Measurements from ENCODE around the gene SRC.

The SRC gene

DNA sequence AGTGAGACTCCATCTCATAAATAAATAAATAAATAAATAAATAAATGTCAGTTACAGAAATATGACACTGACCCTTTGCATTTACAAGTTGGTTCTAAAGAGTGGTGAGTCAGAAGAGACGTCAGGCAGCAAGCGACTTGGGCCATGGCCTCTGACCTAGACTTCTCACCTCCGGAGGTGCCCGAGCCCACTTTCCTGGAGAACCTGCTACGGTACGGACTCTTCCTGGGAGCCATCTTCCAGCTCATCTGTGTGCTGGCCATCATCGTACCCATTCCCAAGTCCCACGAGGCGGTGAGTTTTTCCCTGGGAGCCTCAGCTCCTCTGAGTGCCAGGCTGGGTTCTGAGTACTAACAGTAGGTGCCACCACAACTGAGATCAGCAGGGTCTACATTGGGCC is 44.8 kb upstream of the SRC start:
- peaks cover 60% of the 10 kb centered on the region for H3K36me3 ChIP-seq
- TF ChIP-seq, protein P1, sequence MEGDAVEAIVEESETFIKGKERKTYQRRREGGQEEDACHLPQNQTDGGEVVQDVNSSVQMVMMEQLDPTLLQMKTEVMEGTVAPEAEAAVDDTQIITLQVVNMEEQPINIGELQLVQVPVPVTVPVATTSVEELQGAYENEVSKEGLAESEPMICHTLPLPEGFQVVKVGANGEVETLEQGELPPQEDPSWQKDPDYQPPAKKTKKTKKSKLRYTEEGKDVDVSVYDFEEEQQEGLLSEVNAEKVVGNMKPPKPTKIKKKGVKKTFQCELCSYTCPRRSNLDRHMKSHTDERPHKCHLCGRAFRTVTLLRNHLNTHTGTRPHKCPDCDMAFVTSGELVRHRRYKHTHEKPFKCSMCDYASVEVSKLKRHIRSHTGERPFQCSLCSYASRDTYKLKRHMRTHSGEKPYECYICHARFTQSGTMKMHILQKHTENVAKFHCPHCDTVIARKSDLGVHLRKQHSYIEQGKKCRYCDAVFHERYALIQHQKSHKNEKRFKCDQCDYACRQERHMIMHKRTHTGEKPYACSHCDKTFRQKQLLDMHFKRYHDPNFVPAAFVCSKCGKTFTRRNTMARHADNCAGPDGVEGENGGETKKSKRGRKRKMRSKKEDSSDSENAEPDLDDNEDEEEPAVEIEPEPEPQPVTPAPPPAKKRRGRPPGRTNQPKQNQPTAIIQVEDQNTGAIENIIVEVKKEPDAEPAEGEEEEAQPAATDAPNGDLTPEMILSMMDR (IDR thresholded peaks at IDR 0.05), result no peak
- peaks cover 8 to 9% of the 10 kb centered on the region in 2 experiments for H3K4me1 ChIP-seq (ENCODE audit: control insufficient read depth in 1 of 2, insufficient read depth in 1 of 2, low read depth in 1 of 2, low read length in 1 of 2)
- H3K27ac ChIP-seq, result no peak overlapping the region
- H3K4me3 ChIP-seq (ENCODE audit: low read depth in 1 of 2, low read length in 1 of 2), result no peak overlapping the region
- H3K27me3 ChIP-seq, result no peaks in the 10 kb centered on the region
- no peaks in the 10 kb centered on the region for H3K9me3 ChIP-seq

DNA sequence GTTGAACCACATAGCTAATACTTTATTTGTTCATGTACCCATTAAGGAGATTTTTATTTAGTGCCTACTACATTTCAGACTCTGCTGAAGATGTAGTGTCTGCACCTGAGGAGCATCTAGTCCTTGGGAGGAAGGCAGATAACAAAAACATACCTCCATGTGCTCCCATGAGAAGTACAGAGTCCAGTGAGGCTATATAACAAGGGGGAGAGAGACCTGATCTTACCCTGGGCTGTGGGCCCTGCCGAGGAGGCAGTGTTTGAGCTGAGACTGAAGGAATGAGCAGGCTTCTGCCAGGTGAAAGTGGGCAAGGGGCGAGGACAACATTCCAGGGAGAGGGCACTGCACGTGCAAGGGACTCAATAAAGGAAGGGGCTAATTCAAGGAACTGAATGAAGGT is 44.4 kb upstream of the SRC start:
- no peaks in the 10 kb centered on the region for H3K9me3 ChIP-seq
- no peak overlapping the region for H3K27ac ChIP-seq
- no peaks in the 10 kb centered on the region for H3K27me3 ChIP-seq
- no peak overlapping the region for H3K4me3 ChIP-seq (ENCODE audit: low read depth in 1 of 2, low read length in 1 of 2)
- peaks cover 64% of the 10 kb centered on the region for H3K36me3 ChIP-seq
- H3K4me1 ChIP-seq (ENCODE audit: control insufficient read depth in 1 of 2, insufficient read depth in 1 of 2, low read depth in 1 of 2, low read length in 1 of 2), result peaks cover 4% of the 10 kb centered on the region in 2 experiments
- TF ChIP-seq, protein P1 (IDR thresholded peaks at IDR 0.05), result no peak

- no peaks in the 10 kb centered on the region for H3K4me1 ChIP-seq (ENCODE audit: control insufficient read depth in 1 of 2, insufficient read depth in 1 of 2, low read depth in 1 of 2, low read length in 1 of 2)
- no peaks in the 10 kb centered on the region for H3K27me3 ChIP-seq
- peaks cover 76% of the 10 kb centered on the region for H3K36me3 ChIP-seq
- no peaks in the 10 kb centered on the region for H3K9me3 ChIP-seq
- no peak overlapping the region for H3K4me3 ChIP-seq (ENCODE audit: low read depth in 1 of 2, low read length in 1 of 2)
- TF ChIP-seq, protein P1 (IDR thresholded peaks at IDR 0.05), result no peak
- no peak overlapping the region for H3K27ac ChIP-seq
These were observed 43.0 kb upstream of the SRC start for GRCh38 chr20:37302981-37303380.

DNA sequence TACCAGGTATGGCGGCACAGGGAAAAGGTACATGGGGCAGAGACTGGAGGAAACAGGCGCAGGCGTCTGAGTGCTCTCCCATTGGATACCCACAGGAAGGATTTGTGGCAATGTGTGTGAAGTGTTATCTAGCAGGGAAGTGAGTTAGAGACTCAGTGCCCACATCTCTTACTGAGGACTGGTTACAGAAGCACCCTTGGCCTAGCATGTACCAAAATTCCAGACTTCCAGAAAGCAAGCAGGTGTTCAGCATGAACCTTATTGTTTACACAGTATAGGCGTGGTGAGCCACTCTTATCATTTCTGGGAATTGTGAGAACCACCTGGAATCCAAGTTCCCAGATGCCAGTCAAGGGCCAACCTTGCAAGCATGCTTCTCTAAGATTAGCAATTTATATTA is 42.3 kb upstream of the SRC start:
- TF ChIP-seq, protein P1 (IDR thresholded peaks at IDR 0.05), result no peak
- no peak overlapping the region for H3K4me3 ChIP-seq (ENCODE audit: low read depth in 1 of 2, low read length in 1 of 2)
- no peaks in the 10 kb centered on the region for H3K4me1 ChIP-seq (ENCODE audit: control insufficient read depth in 1 of 2, insufficient read depth in 1 of 2, low read depth in 1 of 2, low read length in 1 of 2)
- no peaks in the 10 kb centered on the region for H3K9me3 ChIP-seq
- no peaks in the 10 kb centered on the region for H3K27me3 ChIP-seq
- no peak overlapping the region for H3K27ac ChIP-seq
- peaks cover 83% of the 10 kb centered on the region for H3K36me3 ChIP-seq

GRCh38 chr20:37305079-37305478 is 40.9 kb upstream of the SRC start:
- Histone ChIP-seq H3K36me3 (peaks cover 84% of the 10 kb centered on the region), H3K4me1 (ENCODE audit: control insufficient read depth in 1 of 2, insufficient read depth in 1 of 2, low read depth in 1 of 2, low read length in 1 of 2) (no peaks in the 10 kb centered on the region), H3K27ac (no peak overlapping the region), H3K9me3 (no peaks in the 10 kb centered on the region), H3K27me3 (no peaks in the 10 kb centered on the region), H3K4me3 (ENCODE audit: low read depth in 1 of 2, low read length in 1 of 2) (no peak overlapping the region)
- TF ChIP-seq, protein P1 (IDR thresholded peaks at IDR 0.05), result no peak

- Histone ChIP-seq H3K4me1 (ENCODE audit: control insufficient read depth in 1 of 2, insufficient read depth in 1 of 2, low read depth in 1 of 2, low read length in 1 of 2) (no peaks in the 10 kb centered on the region), H3K27me3 (no peaks in the 10 kb centered on the region), H3K4me3 (ENCODE audit: low read depth in 1 of 2, low read length in 1 of 2) (no peak overlapping the region), H3K27ac (no peak overlapping the region), H3K9me3 (no peaks in the 10 kb centered on the region), H3K36me3 (peaks cover 85% of the 10 kb centered on the region)
- TF ChIP-seq, protein P1 (IDR thresholded peaks at IDR 0.05), result no peak
These were observed 40.1 kb upstream of the SRC start for GRCh38 chr20:37305839-37306238.
